A549 treated with dexamethasone at 1 μM for 4 hours (cell line): ENCODE results near the gene RGPD8. TPM values are rescaled to one million over a fixed set of nuclear protein-coding genes. Genes with fewer than 3 reads are reported as not detected.

Source experiments
- total RNA-seq: library from RNA; stranded (reverse); fragments of 200-300 nt; extraction: Qiagen RNA extraction; gene quantifications from 5 replicates; pipeline ENCODE4 v1.2.3, GENCODE V29; 2022

Gene RGPD8
- total RNA-seq, result 2.4 to 4.5 TPM (median 3.6 TPM) in 5 replicates

DNA sequence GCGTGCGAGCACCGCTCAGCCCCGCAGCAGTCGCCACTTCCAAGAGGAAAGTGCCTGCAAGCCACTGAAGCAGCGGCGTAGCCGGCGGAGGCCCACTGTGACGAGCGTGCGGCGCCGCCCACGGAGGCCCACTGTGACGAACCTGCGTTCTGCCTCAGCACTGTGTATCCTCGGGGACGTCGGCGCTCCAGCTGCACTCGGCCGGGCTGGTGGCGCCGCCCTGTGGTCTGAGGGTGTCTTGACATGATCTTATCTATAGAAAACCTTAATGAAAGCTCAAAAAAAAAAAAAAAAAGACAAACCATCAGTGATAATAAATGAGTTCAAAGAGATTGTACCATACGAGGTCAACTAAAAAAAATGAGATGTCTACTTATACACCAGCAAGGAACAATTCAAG lies at the start of gene RGPD8:
Gene RGPD8 (minus strand): TSS at position 166 of the 400 bp plus-strand sequence. CDS start 192 bp downstream, outside the sequence.

DNA sequence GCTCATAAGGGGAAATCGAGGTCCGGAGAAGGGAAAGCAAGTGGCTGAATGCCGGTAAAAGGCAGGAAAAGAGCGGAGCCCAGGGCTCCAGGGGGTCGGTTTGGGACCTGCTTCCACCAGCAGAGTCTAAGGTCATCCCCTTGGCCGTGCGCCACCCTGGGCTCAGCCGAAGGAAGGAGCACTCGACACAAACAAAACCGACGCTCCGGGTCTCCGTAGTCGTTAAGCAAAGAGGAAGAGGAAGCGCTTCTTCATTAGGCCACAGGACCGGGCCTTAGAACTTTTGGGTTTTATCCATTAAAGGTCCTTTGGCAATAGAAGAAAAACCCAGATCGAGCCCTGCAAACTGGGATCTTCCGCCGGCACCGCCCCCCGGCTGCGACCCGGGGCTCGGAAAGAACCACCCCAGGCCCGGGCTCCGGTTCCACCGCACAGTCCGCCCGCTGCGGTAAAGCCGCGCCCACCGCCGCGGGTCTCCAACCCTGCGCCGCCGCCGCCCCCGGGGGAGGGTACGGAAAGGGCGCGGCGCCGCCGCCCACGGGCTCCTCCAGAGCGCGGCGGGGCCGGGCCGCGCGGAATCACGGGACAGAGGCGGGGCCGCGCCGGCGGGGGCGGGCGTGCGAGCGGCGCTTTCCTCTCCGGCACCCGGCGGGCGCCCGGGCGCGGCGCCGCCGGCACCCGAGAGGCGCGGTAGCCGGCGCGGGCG lies 48.2 kb upstream of the RGPD8 start, which contains the start of gene TTL:
Gene TTL (plus strand): TSS at position 629 of the 706 bp plus-strand sequence. CDS start 189 bp downstream, outside the sequence.

Other genes with a start within 250 kb of the RGPD8 start
- gene ZC3H8, start 178.6 kb downstream of the RGPD8 start, total RNA-seq, result 12.0 to 16.5 TPM (median 14.8 TPM) in 5 replicates
- 0.24 to 0.80 TPM (median 0.62 TPM) in 5 replicates for gene ZC3H6, start 158.0 kb downstream of the RGPD8 start, total RNA-seq
- gene TTL, start 48.5 kb upstream of the RGPD8 start, total RNA-seq, result 35.5 to 42.4 TPM (median 37.9 TPM) in 5 replicates
- 22.9 to 26.2 TPM (median 24.8 TPM) in 5 replicates for gene POLR1B, start 108.8 kb upstream of the RGPD8 start, total RNA-seq
- 54.7 to 81.4 TPM (median 56.8 TPM) in 5 replicates for gene CHCHD5, start 151.0 kb upstream of the RGPD8 start, total RNA-seq
- gene SLC20A1, start 212.3 kb upstream of the RGPD8 start, total RNA-seq, result 149 to 180 TPM (median 171 TPM) in 5 replicates